ENCODE data around the gene PRAMEF11.

DNA sequence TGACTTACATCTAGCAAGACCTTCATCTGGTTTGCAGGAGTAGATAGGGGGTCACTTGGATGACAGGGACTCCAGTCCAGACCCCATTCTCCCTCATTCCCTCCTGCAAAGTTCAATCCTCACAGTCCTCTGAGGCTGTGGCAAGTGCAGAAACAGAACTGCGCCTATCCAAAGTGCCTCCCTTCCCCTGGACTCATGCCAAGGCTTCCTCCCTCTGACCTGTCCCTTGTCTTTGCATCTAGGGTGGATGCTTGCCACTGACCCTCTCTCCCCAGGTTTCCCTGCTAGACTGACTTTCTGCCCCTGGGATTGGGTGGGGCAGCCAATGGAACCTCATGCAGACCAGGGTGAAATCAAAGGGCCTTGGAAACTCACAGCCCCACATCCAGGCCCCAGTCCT is 21.3 kb downstream of the PRAMEF11 start:
- TF ChIP-seq, protein P1, sequence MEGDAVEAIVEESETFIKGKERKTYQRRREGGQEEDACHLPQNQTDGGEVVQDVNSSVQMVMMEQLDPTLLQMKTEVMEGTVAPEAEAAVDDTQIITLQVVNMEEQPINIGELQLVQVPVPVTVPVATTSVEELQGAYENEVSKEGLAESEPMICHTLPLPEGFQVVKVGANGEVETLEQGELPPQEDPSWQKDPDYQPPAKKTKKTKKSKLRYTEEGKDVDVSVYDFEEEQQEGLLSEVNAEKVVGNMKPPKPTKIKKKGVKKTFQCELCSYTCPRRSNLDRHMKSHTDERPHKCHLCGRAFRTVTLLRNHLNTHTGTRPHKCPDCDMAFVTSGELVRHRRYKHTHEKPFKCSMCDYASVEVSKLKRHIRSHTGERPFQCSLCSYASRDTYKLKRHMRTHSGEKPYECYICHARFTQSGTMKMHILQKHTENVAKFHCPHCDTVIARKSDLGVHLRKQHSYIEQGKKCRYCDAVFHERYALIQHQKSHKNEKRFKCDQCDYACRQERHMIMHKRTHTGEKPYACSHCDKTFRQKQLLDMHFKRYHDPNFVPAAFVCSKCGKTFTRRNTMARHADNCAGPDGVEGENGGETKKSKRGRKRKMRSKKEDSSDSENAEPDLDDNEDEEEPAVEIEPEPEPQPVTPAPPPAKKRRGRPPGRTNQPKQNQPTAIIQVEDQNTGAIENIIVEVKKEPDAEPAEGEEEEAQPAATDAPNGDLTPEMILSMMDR (conservative IDR thresholded peaks at IDR 0.05): no peak
- no peak for TF ChIP-seq ZFX (IDR thresholded peaks at IDR 0.05)

Measured in C4-2B (cell line).